Fibroblast of villous mesenchyme (primary cell): ENCODE data around the gene HS2ST1. TPM values are rescaled to one million over a fixed set of nuclear protein-coding genes. Genes with fewer than 3 reads are reported as not detected.

Experiments used
- DNase-seq: peaks from one replicate; pipeline ENCODE4 v3.0.0-alpha.2; 2010; ENCODE audit warnings: low read depth
- H3K4me3 ChIP-seq: 2 replicates; pipeline ENCODE4 v1.5.1; 2011; ENCODE audit warnings: low read depth, mild to moderate bottlenecking, low read length
- total RNA-seq: library from RNA; depleted of rRNA; stranded (reverse); fragments of >200 nt; gene quantifications from 2 replicates; pipeline ENCODE4 v1.2.3, GENCODE V29; 2012
- TF ChIP-seq, protein P1 (sequence below): IDR thresholded peaks from 2 replicates; pipeline ENCODE4 v1.5.1; 2012; ENCODE audit warnings: low read depth, mild to moderate bottlenecking, low read length; ENCODE audit not compliant: insufficient read depth

Gene HS2ST1
- total RNA-seq, 1 donor, result 18.6 TPM

DNA sequence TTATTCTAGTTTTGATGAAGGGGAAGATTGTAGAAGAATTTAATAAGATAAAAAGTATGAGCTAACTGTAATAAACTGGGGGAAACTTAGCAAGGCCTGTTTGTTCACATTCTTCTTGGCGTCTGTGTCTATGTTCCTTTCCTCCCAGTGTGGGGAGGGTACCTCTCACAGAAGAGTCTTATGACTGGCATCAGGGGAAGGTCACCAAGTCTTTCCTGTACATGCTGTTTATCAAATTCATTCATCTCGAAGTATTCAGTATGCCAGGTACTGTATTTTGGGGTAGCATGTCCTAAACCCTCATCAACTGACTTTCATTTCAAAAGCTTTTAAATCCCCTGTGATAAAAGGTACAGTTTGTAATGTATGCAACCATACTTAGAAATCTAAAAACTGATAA is 78.4 kb downstream of the HS2ST1 start:
- TF ChIP-seq, protein P1, sequence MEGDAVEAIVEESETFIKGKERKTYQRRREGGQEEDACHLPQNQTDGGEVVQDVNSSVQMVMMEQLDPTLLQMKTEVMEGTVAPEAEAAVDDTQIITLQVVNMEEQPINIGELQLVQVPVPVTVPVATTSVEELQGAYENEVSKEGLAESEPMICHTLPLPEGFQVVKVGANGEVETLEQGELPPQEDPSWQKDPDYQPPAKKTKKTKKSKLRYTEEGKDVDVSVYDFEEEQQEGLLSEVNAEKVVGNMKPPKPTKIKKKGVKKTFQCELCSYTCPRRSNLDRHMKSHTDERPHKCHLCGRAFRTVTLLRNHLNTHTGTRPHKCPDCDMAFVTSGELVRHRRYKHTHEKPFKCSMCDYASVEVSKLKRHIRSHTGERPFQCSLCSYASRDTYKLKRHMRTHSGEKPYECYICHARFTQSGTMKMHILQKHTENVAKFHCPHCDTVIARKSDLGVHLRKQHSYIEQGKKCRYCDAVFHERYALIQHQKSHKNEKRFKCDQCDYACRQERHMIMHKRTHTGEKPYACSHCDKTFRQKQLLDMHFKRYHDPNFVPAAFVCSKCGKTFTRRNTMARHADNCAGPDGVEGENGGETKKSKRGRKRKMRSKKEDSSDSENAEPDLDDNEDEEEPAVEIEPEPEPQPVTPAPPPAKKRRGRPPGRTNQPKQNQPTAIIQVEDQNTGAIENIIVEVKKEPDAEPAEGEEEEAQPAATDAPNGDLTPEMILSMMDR, result no peak
- H3K4me3 ChIP-seq, result no peak overlapping the region
- no peak for DNase-seq

DNA sequence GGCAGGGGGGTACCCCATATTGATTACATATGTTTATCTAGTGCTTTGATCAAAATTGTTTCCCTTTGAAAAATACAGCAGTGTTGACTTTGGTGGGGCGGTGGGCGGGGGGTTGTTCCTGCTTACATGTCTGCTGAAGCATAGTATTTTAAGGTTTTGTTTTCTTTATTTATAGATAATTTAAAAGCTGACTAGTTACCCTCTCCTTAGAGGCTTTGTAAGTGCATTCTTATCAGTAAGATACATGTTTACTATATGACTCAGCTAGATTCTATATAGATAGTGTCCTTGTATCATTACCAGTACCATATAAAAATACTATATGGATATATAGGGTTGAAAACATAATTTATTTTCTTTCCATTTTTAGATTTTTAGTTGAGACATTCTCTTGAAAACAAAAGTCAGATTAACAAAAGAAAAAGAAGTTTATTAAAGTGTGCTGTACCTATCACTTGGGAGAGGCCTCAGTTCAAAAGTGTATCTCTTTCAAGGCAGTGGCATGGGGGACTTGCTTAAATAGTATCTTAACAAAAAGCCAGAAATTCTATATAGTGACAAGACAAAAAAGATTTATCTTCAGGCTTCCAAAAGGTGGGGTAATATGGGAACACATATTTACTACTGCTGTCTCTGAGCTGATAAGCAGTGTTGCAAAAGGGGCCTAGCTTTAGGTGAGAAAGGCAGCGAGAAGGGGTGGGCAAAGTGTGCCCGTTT is 79.0 kb downstream of the HS2ST1 start:
- H3K4me3 ChIP-seq, result no peak overlapping the region
- DNase-seq, result peak; percentile 21
- TF ChIP-seq, protein P1, result no peak

DNA sequence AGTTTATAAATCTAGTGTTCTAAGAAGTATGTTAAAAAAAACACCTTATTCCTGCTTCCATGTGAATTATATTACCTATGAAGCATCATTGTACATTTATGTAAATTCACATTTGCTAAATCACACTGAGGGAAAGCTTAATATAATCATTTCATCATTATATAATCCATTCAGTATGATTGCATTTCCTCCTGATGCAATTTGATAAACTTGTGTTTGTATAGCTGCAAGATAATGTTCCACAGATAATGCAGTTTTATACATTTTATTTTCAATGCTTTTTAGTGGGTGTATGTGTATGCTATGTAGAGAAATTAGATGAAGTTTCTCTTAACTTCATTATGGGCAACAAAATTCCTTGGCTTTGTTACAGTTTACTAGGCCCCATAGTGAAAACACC is 79.6 kb downstream of the HS2ST1 start:
- TF ChIP-seq, protein P1, result no peak
- DNase-seq, result no peak
- no peak overlapping the region for H3K4me3 ChIP-seq

DNA sequence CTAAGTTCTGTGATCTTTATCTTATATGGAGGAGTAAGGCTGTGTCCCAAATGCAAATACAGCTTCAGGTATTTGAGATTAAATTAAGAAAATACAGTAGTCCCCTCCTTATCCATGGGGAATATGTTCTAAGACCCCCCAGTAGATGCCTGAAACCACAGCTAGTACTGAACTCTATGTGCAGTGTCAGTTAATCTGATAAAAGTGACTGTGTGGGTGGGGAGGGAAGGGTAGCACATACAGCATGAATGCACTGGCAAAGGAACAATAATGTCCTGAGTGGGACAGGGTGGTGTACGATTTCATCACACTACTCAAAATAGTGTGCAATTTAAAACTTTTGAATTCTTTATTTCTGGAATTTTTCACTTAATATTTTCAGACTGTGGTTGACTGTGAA is 83.1 kb downstream of the HS2ST1 start:
- H3K4me3 ChIP-seq, result no peak overlapping the region
- TF ChIP-seq, protein P1, result no peak
- DNase-seq, result no peak

DNA sequence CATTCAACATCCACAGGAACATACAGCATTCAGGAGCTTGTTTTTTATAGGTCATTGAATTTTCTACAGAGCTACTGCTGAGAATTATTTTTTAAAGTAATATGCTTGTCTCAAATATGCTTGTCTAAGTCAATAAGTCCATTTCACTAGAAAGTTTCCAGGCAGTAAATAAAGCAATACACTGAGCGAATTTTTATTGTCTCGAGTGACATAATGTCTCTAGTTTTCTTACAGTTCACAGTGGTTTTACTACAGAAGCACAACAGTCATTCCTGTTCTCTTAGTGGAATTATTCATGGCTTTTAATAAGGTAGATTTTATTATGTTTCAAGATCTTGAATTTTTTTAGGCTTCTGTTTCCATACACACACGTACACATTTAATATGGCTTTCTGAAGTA is 83.8 kb downstream of the HS2ST1 start:
- no peak for DNase-seq
- TF ChIP-seq, protein P1, result no peak
- H3K4me3 ChIP-seq, result no peak overlapping the region

DNA sequence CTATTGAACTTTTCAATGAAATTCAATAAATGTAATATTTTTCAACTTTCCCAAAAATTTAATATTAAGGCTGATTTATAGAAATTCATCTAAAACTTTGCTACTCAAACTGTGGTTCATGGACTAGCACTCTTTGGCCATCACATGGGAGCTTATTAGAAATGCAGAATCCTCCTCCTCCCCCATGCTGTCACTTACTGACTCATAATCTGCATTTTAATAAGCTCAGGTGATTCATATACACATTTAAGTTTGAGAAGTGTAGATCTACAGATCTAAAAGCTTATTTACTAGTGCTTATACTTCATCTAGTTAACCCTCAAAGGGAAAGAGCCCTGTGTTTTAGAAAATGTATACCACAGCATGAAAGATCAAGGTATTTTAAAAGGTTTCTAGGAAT is 84.3 kb downstream of the HS2ST1 start:
- TF ChIP-seq, protein P1, result no peak
- no peak for DNase-seq
- no peak overlapping the region for H3K4me3 ChIP-seq

GRCh38 chr1:87000460-87000859 is 86.0 kb downstream of the HS2ST1 start:
- H3K4me3 ChIP-seq, result no peak overlapping the region
- TF ChIP-seq, protein P1, result no peak
- DNase-seq, result no peak
